ENCODE measurements around the gene B4GALT7. TPM values are rescaled to one million over a fixed set of nuclear protein-coding genes. Genes with fewer than 3 reads are reported as not detected.

B4GALT7 gene
- polyA plus RNA-seq, 1 of the 3 experiments (the other 2 are of a cell fraction), result 37.5 TPM

DNA sequence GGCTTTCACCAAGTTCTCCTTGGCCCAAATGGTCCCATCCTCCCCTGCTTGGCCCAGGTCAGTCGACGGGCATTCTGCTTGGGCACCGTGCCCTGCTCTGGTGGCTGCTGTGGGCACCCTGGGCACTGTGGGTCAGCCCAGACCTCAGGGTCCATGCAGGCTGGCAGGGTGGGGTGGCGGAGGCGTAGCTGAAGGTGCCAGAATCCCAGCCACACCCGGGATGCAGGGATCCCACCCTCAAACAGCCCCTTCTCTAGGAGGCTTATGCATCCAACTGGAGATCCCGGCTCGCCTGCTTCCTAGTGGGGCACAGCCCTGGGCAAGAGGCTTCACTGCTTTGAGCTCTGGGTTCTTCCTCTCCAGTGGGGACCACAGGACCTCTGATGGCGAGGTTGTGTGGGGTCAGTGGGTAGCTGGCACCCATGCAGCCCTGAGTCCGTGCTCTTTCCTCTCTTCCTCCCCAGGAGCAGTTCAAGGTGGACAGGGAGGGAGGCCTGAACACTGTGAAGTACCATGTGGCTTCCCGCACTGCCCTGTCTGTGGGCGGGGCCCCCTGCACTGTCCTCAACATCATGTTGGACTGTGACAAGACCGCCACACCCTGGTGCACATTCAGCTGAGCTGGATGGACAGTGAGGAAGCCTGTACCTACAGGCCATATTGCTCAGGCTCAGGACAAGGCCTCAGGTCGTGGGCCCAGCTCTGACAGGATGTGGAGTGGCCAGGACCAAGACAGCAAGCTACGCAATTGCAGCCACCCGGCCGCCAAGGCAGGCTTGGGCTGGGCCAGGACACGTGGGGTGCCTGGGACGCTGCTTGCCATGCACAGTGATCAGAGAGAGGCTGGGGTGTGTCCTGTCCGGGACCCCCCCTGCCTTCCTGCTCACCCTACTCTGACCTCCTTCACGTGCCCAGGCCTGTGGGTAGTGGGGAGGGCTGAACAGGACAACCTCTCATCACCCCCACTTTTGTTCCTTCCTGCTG is 9.4 kb downstream of the B4GALT7 start:
- Histone ChIP-seq H3K9me3 (no peaks in the 10 kb centered on the region), H3K9me2 (no peaks in the 10 kb centered on the region), H3K79me2 (ENCODE audit: insufficient read depth) (no peaks in the 10 kb centered on the region), H4K20me1 (ENCODE audit: insufficient read depth) (no peaks in the 10 kb centered on the region), H2AFZ (ENCODE audit: low read depth) (no peak overlapping the region), H3K27ac (ENCODE audit: low read depth in 2 of 2, low read length in 1 of 2) (no peak overlapping the region), H3K27me3 (ENCODE audit: insufficient read depth) (no peaks in the 10 kb centered on the region), H3K9ac (no peak overlapping the region), H3K36me3 (replicated peaks in 1 of 2; ENCODE audit: control insufficient read depth in 1 of 2, insufficient read depth in 2 of 2, low read length in 1 of 2) (peaks cover 0 to 22% of the 10 kb centered on the region in 2 experiments), H3K4me3 (ENCODE audit: low read depth in 2 of 2, low read length in 1 of 2) (no peak overlapping the region), H3F3A (replicated peaks; ENCODE audit: insufficient read depth) (no peaks in the 10 kb centered on the region), H3K4me1 (ENCODE audit: control insufficient read depth in 1 of 2, insufficient read depth in 2 of 2, low read depth in 1 of 2, low read length in 1 of 2) (peaks cover 0 to 10% of the 10 kb centered on the region in 2 experiments; a peak in 1 of 4 replicates), H3K4me2 (no peak overlapping the region)
- TF ChIP-seq NFIC (IDR thresholded peaks at IDR 0.05; ENCODE audit: borderline replicate concordance) (no peak), FOXM1 (IDR thresholded peaks at IDR 0.05; ENCODE audit: low read depth) (no peak), RXRA (IDR thresholded peaks at IDR 0.05; ENCODE audit: borderline replicate concordance, low read depth) (no peak), MEF2A (IDR thresholded peaks at IDR 0.05; ENCODE audit: borderline replicate concordance, low read depth) (no peak)
- WGBS (ENCODE audit: low lambda C conversion rate), result 91% methylated on average over 7 of the region's 21 CpGs
- ChIA-PET POLR2A (no interaction called here), CTCF (interaction anchor here (0.7 to 2.2 kb wide), 2 partner anchors 10 to 22 kb away, joined by 3 to 11 read pairs; partner anchors contain the start of gene B4GALT7)
- DNase-seq, result no peak

DNA sequence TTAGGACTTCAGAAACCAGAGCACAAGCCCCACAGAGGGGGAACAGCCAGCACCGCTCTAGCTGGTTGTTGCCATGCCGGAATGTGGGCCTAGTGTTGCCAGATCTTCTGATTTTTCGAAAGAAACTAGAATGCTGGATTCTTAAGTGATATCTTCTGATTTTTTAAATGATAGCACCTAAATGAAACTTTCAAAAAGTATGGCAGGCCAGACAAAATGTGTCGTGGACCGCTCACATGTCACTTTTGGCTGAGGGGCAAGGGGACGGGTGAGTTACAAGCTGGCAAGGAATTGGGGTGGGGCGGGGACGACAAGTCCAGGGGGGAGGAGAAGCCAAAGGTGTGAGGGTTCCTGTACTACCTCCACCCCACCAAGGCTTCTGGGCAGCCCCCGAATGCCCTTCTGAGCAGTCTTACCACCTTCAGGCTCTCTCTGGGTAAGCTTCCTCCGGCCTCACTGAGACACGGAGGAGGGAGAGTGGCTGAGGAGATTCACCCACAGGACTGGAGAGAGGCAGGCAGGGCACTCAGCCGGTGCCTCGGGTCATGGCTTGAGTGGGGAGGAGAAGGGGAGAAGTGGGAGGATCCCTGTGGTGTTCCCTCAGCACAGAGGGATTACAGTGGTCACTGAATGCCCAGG is 10.3 kb downstream of the B4GALT7 start:
- H3K4me1 ChIP-seq (ENCODE audit: control insufficient read depth in 1 of 2, insufficient read depth in 2 of 2, low read depth in 1 of 2, low read length in 1 of 2), result peaks cover 0 to 10% of the 10 kb centered on the region in 2 experiments; a peak in 1 of 4 replicates
- ChIA-PET POLR2A (no interaction called here), CTCF (no interaction called here)
- WGBS (ENCODE audit: low lambda C conversion rate), result 91% methylated on average over 10 of the region's 13 CpGs
- no peak for DNase-seq
- H3K9me3 ChIP-seq, result no peaks in the 10 kb centered on the region
- no peak overlapping the region for H3K27ac ChIP-seq (ENCODE audit: low read depth in 2 of 2, low read length in 1 of 2)
- TF ChIP-seq, protein P1, sequence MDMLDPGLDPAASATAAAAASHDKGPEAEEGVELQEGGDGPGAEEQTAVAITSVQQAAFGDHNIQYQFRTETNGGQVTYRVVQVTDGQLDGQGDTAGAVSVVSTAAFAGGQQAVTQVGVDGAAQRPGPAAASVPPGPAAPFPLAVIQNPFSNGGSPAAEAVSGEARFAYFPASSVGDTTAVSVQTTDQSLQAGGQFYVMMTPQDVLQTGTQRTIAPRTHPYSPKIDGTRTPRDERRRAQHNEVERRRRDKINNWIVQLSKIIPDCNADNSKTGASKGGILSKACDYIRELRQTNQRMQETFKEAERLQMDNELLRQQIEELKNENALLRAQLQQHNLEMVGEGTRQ (IDR thresholded peaks at IDR 0.05; ENCODE audit: borderline replicate concordance, low read depth, low read length), result no peak
- no peak for TF ChIP-seq GATA2 (CRISPR knock-in tag; IDR thresholded peaks at IDR 0.05)
- TF ChIP-seq, protein P2, sequence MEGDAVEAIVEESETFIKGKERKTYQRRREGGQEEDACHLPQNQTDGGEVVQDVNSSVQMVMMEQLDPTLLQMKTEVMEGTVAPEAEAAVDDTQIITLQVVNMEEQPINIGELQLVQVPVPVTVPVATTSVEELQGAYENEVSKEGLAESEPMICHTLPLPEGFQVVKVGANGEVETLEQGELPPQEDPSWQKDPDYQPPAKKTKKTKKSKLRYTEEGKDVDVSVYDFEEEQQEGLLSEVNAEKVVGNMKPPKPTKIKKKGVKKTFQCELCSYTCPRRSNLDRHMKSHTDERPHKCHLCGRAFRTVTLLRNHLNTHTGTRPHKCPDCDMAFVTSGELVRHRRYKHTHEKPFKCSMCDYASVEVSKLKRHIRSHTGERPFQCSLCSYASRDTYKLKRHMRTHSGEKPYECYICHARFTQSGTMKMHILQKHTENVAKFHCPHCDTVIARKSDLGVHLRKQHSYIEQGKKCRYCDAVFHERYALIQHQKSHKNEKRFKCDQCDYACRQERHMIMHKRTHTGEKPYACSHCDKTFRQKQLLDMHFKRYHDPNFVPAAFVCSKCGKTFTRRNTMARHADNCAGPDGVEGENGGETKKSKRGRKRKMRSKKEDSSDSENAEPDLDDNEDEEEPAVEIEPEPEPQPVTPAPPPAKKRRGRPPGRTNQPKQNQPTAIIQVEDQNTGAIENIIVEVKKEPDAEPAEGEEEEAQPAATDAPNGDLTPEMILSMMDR (IDR thresholded peaks at IDR 0.05), result no peak
- no peak overlapping the region for H2AFZ ChIP-seq (ENCODE audit: low read depth)
- no peaks in the 10 kb centered on the region for H4K20me1 ChIP-seq (ENCODE audit: insufficient read depth)
- H3F3A ChIP-seq (replicated peaks; ENCODE audit: insufficient read depth), result peaks cover 8% of the 10 kb centered on the region
- H3K27me3 ChIP-seq (ENCODE audit: insufficient read depth), result no peaks in the 10 kb centered on the region
- peaks cover 4 to 22% of the 10 kb centered on the region in 2 experiments for H3K36me3 ChIP-seq (replicated peaks in 1 of 2; ENCODE audit: control insufficient read depth in 1 of 2, insufficient read depth in 2 of 2, low read length in 1 of 2)
- no peaks in the 10 kb centered on the region for H3K9me2 ChIP-seq
- no peak overlapping the region for H3K9ac ChIP-seq
- H3K79me2 ChIP-seq (ENCODE audit: insufficient read depth), result no peaks in the 10 kb centered on the region
- no peak overlapping the region for H3K4me3 ChIP-seq (ENCODE audit: low read depth in 2 of 2, low read length in 1 of 2)
- H3K4me2 ChIP-seq, result no peak overlapping the region
